Astrocyte (in vitro differentiated cells and primary cell): ENCODE results near the gene BNIP2. TPM values are rescaled to one million over a fixed set of nuclear protein-coding genes. Genes with fewer than 3 reads are reported as not detected.
A peak's percentile ranks its signal among the peaks of the same experiment; 100 is the strongest.
"Not testable (repeated sequence)": the region's sequence is repeated elsewhere in the genome, so short reads cannot be mapped to it uniquely, and the experiment has no call there.

Experiments
- DNase-seq: peaks from one replicate; pipeline ENCODE4 v3.0.0-alpha.2; 2010; ENCODE audit warnings: low read depth
- FAIRE-seq: peaks from 2 replicates; lab custom pipeline; 2011; peaks lifted over from hg19 to GRCh38; lab: Jason Lieb, UNC
- H2AFZ ChIP-seq: 2 replicates; pipeline ENCODE4 v1.6.0; 2012; ENCODE audit warnings: low read depth, low read length, inconsistent platforms
- H3K27ac ChIP-seq: 2 replicates; pipeline ENCODE4 v1.5.1; 2011; ENCODE audit warnings: low read depth, low read length, inconsistent platforms
- H3K27me3 ChIP-seq: 2 replicates; pipeline ENCODE4 v1.6.0; 2011; ENCODE audit warnings: low read length, inconsistent platforms; ENCODE audit not compliant: insufficient read depth
- H3K36me3 ChIP-seq: 2 replicates; pipeline ENCODE4 v1.5.1; 2011; ENCODE audit warnings: low read length, inconsistent platforms; ENCODE audit not compliant: insufficient read depth
- H3K4me1 ChIP-seq: 2 replicates; pipeline ENCODE4 v1.5.1; 2011; ENCODE audit warnings: low read length, inconsistent platforms; ENCODE audit not compliant: insufficient read depth
- H3K4me2 ChIP-seq: 2 replicates; pipeline ENCODE4 v1.6.0; 2012; ENCODE audit warnings: low read length, inconsistent platforms
- H3K4me3 ChIP-seq: 2 replicates; pipeline ENCODE4 v1.5.1; 2011; ENCODE audit warnings: low read depth, mild to moderate bottlenecking, low read length, inconsistent platforms; ENCODE audit not compliant: insufficient read depth
- H3K79me2 ChIP-seq: 2 replicates; pipeline ENCODE4 v1.6.0; 2012; ENCODE audit warnings: mild to moderate bottlenecking, low read length, inconsistent platforms; ENCODE audit not compliant: insufficient read depth
- H3K9ac ChIP-seq: 2 replicates; pipeline ENCODE4 v1.6.0; 2012; ENCODE audit warnings: mild to moderate bottlenecking, low read length, inconsistent platforms
- H3K9me3 ChIP-seq: 2 replicates; pipeline ENCODE4 v1.5.1; 2012; ENCODE audit warnings: low read depth, mild to moderate bottlenecking, low read length, inconsistent platforms; ENCODE audit not compliant: insufficient read depth
- H4K20me1 ChIP-seq: 2 replicates; pipeline ENCODE4 v1.6.0; 2012; ENCODE audit warnings: low read length, inconsistent platforms; ENCODE audit not compliant: insufficient read depth
- H3K27ac Mint-ChIP-seq: one replicate; pipeline ENCODE4 v1.8.0; 2021; ENCODE audit warnings: mild to moderate bottlenecking, mixed read lengths; ENCODE audit not compliant: unreplicated experiment
- H3K27me3 Mint-ChIP-seq: one replicate; pipeline ENCODE4 v1.8.0; 2021; ENCODE audit warnings: low read depth, mixed read lengths; ENCODE audit not compliant: unreplicated experiment
- H3K36me3 Mint-ChIP-seq: one replicate; pipeline ENCODE4 v1.8.0; 2021; ENCODE audit warnings: low read depth, mixed read lengths; ENCODE audit not compliant: unreplicated experiment
- H3K4me1 Mint-ChIP-seq: one replicate; pipeline ENCODE4 v1.8.0; 2021; ENCODE audit warnings: low read depth, mixed read lengths; ENCODE audit not compliant: unreplicated experiment
- H3K4me3 Mint-ChIP-seq: one replicate; pipeline ENCODE4 v1.8.0; 2021; ENCODE audit warnings: mild to moderate bottlenecking, moderate library complexity, mixed read lengths; ENCODE audit not compliant: unreplicated experiment
- H3K9me3 Mint-ChIP-seq: one replicate; pipeline ENCODE4 v1.8.0; 2021; ENCODE audit warnings: mild to moderate bottlenecking, mixed read lengths; ENCODE audit not compliant: unreplicated experiment
- EZH2 ChIP-seq: IDR thresholded peaks from 2 replicates; pipeline ENCODE4 v1.6.1; 2012; ENCODE audit warnings: mild to moderate bottlenecking, low read length, inconsistent platforms; ENCODE audit not compliant: insufficient read depth
- total RNA-seq: library from RNA; stranded (reverse); gene quantifications from 2 replicates; pipeline ENCODE4 v1.2.1, GENCODE V29; 2021
- TF ChIP-seq, protein P1 (sequence below): IDR thresholded peaks from 2 replicates; pipeline ENCODE4 v1.5.1; 2011; ENCODE audit warnings: low read depth, mild to moderate bottlenecking, inconsistent platforms, low read length, moderate library complexity; ENCODE audit not compliant: insufficient read depth

Gene BNIP2
- total RNA-seq, 1 donor from 2014 or later, result 73.1 TPM

DNA sequence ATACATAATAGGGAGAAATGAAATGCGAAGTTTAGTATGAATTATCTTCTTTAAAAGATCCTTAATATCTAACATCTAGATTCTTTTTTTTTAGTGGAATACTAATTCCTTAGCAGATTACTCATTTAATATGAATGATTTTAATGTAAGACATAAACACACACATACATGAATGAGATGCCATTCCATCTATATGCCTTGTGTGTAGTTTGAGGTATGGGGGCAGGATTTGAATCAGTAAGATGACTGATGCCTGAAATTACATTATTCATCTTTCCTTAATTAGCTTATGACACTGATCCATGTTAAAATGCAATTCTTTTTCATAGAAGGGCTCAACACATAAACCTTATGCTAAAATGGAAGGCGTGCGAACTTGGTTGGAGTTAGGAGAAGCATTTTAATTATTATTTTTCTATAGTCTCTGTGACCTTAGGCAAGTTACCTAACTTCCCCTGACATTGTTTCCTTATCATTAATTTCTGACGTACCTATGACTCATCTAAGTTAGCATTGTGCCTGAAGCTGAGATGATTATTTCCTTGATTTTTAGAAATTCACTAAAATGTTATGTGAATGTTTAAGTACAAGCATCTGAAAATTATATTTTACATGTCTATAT is 10.8 kb upstream of the BNIP2 start:
- FAIRE-seq, result no peak
- Mint-ChIP-seq H3K4me3 (no peak overlapping the region), H3K27me3 (no peaks in the 10 kb centered on the region)

DNA sequence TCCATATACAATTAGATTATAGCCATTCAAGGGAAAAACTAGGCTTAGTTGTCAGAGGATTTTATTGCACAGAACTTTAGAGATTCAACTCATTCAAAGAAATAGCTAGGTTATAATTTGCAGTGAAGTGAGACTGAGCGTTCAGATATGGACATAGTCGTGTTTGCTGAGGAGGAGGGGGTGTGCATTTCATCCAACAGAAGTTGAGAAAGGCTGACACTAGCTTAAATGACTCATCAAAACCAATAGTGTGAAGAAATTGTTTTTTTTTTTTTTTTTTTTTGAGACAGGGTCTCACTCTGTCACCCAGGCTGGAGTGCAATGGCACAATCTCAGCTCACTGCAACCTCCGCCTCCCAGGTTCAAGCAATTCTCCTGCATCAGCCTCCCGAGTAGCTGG is 8.9 kb upstream of the BNIP2 start:
- H3K4me1 Mint-ChIP-seq, H3K9me3 ChIP-seq, H3K36me3 ChIP-seq, H2AFZ ChIP-seq, FAIRE-seq, H3K4me3 ChIP-seq, H3K79me2 ChIP-seq, H3K27ac ChIP-seq, H3K27ac Mint-ChIP-seq, H3K27me3 ChIP-seq, H3K4me3 Mint-ChIP-seq, H3K36me3 Mint-ChIP-seq, H3K27me3 Mint-ChIP-seq, H3K9ac ChIP-seq, H3K4me2 ChIP-seq, H3K9me3 Mint-ChIP-seq, H3K4me1 ChIP-seq, DNase-seq, H4K20me1 ChIP-seq: not testable (repeated sequence)

More for the DNA sequence above, 10.8 kb upstream of the BNIP2 start:
- H3K9ac ChIP-seq, result no peak overlapping the region
- Mint-ChIP-seq H3K9me3 (no peaks in the 10 kb centered on the region), H3K4me1 (peaks cover 3% of the 10 kb centered on the region), H3K36me3 (no peaks in the 10 kb centered on the region), H3K27ac (no peak overlapping the region)
- H3K79me2 ChIP-seq, result no peaks in the 10 kb centered on the region
- peaks cover 4% of the 10 kb centered on the region for H3K4me1 ChIP-seq
- no peak for TF ChIP-seq EZH2
- no peak overlapping the region for H3K27ac ChIP-seq
- H3K27me3 ChIP-seq, result no peaks in the 10 kb centered on the region
- no peaks in the 10 kb centered on the region for H3K36me3 ChIP-seq
- no peak overlapping the region for H3K4me3 ChIP-seq
- DNase-seq, result peak; percentile 20
- H3K9me3 ChIP-seq, result no peaks in the 10 kb centered on the region
- no peak overlapping the region for H3K4me2 ChIP-seq
- no peaks in the 10 kb centered on the region for H4K20me1 ChIP-seq
- H2AFZ ChIP-seq, result no peak overlapping the region

DNA sequence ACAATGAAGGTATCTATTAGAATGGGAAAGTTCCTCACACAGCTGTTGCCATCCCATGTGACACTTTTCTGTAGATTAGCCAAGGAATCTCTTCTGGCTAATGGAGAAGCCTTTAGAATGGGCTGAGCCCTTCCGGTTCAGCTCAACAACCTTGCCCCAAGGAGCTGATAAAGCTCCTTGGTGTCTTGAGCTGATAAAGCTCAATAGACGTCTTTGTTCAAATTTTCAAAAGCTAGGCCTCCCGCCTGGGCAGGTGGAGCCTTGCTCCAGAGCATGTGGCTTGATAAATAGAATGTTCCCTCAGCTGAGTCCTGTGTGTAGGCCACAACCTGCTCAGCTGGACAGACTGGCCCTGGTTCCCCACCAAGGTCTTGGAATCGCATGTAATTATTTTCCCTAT is 7.2 kb upstream of the BNIP2 start:
- H3K27me3 ChIP-seq, result no peaks in the 10 kb centered on the region
- no peak overlapping the region for H3K4me2 ChIP-seq
- FAIRE-seq (no peak), DNase-seq (no peak)
- no peaks in the 10 kb centered on the region for H3K9me3 Mint-ChIP-seq
- peaks cover 4% of the 10 kb centered on the region for H3K4me1 ChIP-seq
- peaks cover 2% of the 10 kb centered on the region for H3K4me1 Mint-ChIP-seq
- no peaks in the 10 kb centered on the region for H3K36me3 ChIP-seq
- H3K4me3 ChIP-seq, result no peak overlapping the region
- no peak overlapping the region for H2AFZ ChIP-seq
- no peaks in the 10 kb centered on the region for H4K20me1 ChIP-seq
- H3K36me3 Mint-ChIP-seq, result no peaks in the 10 kb centered on the region
- H3K27ac ChIP-seq, result no peak overlapping the region
- H3K4me3 Mint-ChIP-seq, result no peak overlapping the region
- H3K9me3 ChIP-seq, result no peaks in the 10 kb centered on the region
- no peak overlapping the region for H3K9ac ChIP-seq
- TF ChIP-seq EZH2, result no peak
- TF ChIP-seq, protein P1, sequence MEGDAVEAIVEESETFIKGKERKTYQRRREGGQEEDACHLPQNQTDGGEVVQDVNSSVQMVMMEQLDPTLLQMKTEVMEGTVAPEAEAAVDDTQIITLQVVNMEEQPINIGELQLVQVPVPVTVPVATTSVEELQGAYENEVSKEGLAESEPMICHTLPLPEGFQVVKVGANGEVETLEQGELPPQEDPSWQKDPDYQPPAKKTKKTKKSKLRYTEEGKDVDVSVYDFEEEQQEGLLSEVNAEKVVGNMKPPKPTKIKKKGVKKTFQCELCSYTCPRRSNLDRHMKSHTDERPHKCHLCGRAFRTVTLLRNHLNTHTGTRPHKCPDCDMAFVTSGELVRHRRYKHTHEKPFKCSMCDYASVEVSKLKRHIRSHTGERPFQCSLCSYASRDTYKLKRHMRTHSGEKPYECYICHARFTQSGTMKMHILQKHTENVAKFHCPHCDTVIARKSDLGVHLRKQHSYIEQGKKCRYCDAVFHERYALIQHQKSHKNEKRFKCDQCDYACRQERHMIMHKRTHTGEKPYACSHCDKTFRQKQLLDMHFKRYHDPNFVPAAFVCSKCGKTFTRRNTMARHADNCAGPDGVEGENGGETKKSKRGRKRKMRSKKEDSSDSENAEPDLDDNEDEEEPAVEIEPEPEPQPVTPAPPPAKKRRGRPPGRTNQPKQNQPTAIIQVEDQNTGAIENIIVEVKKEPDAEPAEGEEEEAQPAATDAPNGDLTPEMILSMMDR, result no peak
- no peaks in the 10 kb centered on the region for H3K79me2 ChIP-seq
- no peaks in the 10 kb centered on the region for H3K27me3 Mint-ChIP-seq
- H3K27ac Mint-ChIP-seq, result no peak overlapping the region
